ENCODE results near the gene MGAM2.

Gene MGAM2

GRCh38 chr7:142123184-142123583, 11.7 kb downstream of the MGAM2 start:
- no peaks in the 10 kb centered on the region for H3K36me3 ChIP-seq (ENCODE audit: insufficient read depth, low read length)
- H3K27me3 ChIP-seq (ENCODE audit: insufficient read depth, low read length) = no peaks in the 10 kb centered on the region
- H3K9ac ChIP-seq (ENCODE audit: low read depth, low read length) = no peak overlapping the region
- no peak overlapping the region for H3K4me3 ChIP-seq (ENCODE audit: low read length)
- 0 out of 2 replicates have a peak, but pooled peaks cover 4% of the 10 kb centered on the region for H3K4me1 ChIP-seq (ENCODE audit: insufficient read depth, low read length)
- H3K9me3 ChIP-seq (ENCODE audit: insufficient read depth, low read depth, low read length) = no peaks in the 10 kb centered on the region
- WGBS = 100% methylated on average over 2 of the region's 3 CpGs
- H3K27ac ChIP-seq (ENCODE audit: low read depth, low read length) = no peak overlapping the region

- H3K9me3 ChIP-seq (ENCODE audit: insufficient read depth, low read depth, low read length) = no peaks in the 10 kb centered on the region
- WGBS = 89% methylated on average over 1 of the region's 1 CpG
- no peak overlapping the region for H3K9ac ChIP-seq (ENCODE audit: low read depth, low read length)
- H3K27ac ChIP-seq (ENCODE audit: low read depth, low read length) = no peak overlapping the region
- H3K4me3 ChIP-seq (ENCODE audit: low read length) = no peak overlapping the region
- H3K27me3 ChIP-seq (ENCODE audit: insufficient read depth, low read length) = no peaks in the 10 kb centered on the region
- H3K36me3 ChIP-seq (ENCODE audit: insufficient read depth, low read length) = no peaks in the 10 kb centered on the region
- H3K4me1 ChIP-seq (ENCODE audit: insufficient read depth, low read length) = 0 out of 2 replicates have a peak, but pooled peaks cover 3% of the 10 kb centered on the region
These were observed 13.9 kb downstream of the MGAM2 start for GRCh38 chr7:142125256-142125955.

DNA sequence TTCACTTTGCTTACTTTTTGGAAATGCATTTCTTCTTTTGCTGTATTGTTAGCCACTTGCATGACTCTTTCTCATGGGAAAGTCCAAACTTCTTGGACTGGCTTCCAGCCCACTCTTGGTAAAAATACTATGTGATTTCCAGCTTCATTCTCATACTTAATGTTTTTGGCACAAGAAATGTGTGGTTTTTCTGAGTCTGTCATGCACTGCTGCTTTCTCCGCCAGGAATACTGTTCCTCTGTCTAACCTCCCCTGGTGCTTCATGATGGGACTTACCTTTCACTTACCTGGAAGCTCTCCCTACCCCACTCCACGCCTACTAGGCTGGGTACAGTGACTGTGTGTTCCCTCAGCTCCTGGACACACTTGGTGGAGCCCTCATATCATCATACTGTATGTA, 18.7 kb downstream of the MGAM2 start:
- 0 out of 2 replicates have a peak, but pooled peaks cover 4% of the 10 kb centered on the region for H3K4me1 ChIP-seq (ENCODE audit: insufficient read depth, low read length)
- WGBS = 80% methylated on average over 2 of the region's 2 CpGs
- H3K27me3 ChIP-seq (ENCODE audit: insufficient read depth, low read length) = no peaks in the 10 kb centered on the region
- no peaks in the 10 kb centered on the region for H3K36me3 ChIP-seq (ENCODE audit: insufficient read depth, low read length)
- H3K9me3 ChIP-seq (ENCODE audit: insufficient read depth, low read depth, low read length) = no peaks in the 10 kb centered on the region
- H3K4me3 ChIP-seq (ENCODE audit: low read length) = no peak overlapping the region
- H3K27ac ChIP-seq (ENCODE audit: low read depth, low read length) = no peak overlapping the region
- H3K9ac ChIP-seq (ENCODE audit: low read depth, low read length) = no peak overlapping the region

- Histone ChIP-seq H3K27me3 (ENCODE audit: insufficient read depth, low read length) (no peaks in the 10 kb centered on the region), H3K4me1 (ENCODE audit: insufficient read depth, low read length) (0 out of 2 replicates have a peak, but pooled peaks cover 4% of the 10 kb centered on the region), H3K9me3 (ENCODE audit: insufficient read depth, low read depth, low read length) (no peaks in the 10 kb centered on the region), H3K9ac (ENCODE audit: low read depth, low read length) (no peak overlapping the region), H3K4me3 (ENCODE audit: low read length) (no peak overlapping the region), H3K27ac (ENCODE audit: low read depth, low read length) (no peak overlapping the region), H3K36me3 (ENCODE audit: insufficient read depth, low read length) (no peaks in the 10 kb centered on the region)
- 95% methylated on average over 4 of the region's 4 CpGs for WGBS
These were observed 20.1 kb downstream of the MGAM2 start for GRCh38 chr7:142131439-142132185.

GRCh38 chr7:142133731-142134148, 22.2 kb downstream of the MGAM2 start:
- 94% methylated on average over 8 of the region's 8 CpGs for WGBS
- Histone ChIP-seq H3K9ac (ENCODE audit: low read depth, low read length) (no peak overlapping the region), H3K36me3 (ENCODE audit: insufficient read depth, low read length) (no peaks in the 10 kb centered on the region), H3K4me3 (ENCODE audit: low read length) (no peak overlapping the region), H3K27ac (ENCODE audit: low read depth, low read length) (no peak overlapping the region), H3K4me1 (ENCODE audit: insufficient read depth, low read length) (0 out of 2 replicates have a peak, but pooled peaks cover 4% of the 10 kb centered on the region), H3K27me3 (ENCODE audit: insufficient read depth, low read length) (no peaks in the 10 kb centered on the region), H3K9me3 (ENCODE audit: insufficient read depth, low read depth, low read length) (no peaks in the 10 kb centered on the region)

DNA sequence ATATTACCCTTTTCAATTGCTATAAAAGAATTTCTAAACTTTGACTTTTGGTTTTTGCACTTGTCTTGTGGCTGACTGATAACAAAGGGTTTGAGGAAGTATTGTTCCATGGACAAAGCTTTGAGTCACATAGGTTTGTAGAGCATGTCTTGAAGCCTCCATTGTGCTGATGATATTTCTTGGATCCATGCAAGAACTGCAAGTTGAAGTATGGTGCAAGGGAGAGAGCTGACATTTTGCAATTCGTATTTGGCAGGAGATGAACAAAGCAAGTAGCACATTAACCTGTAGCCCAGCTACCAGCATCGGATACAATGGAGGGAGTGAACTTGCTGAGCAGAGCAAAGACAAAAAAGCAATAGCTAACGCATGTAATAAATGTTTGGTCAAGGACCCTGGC, 23.4 kb downstream of the MGAM2 start:
- Histone ChIP-seq H3K4me3 (ENCODE audit: low read length) (no peak overlapping the region), H3K36me3 (ENCODE audit: insufficient read depth, low read length) (no peaks in the 10 kb centered on the region), H3K9ac (ENCODE audit: low read depth, low read length) (no peak overlapping the region), H3K9me3 (ENCODE audit: insufficient read depth, low read depth, low read length) (no peaks in the 10 kb centered on the region), H3K27me3 (ENCODE audit: insufficient read depth, low read length) (no peaks in the 10 kb centered on the region), H3K4me1 (ENCODE audit: insufficient read depth, low read length) (0 out of 2 replicates have a peak, but pooled peaks cover 4% of the 10 kb centered on the region), H3K27ac (ENCODE audit: low read depth, low read length) (no peak overlapping the region)
- WGBS = 84% methylated on average over 3 of the region's 3 CpGs

GRCh38 chr7:142138996-142139395, 27.5 kb downstream of the MGAM2 start:
- 0 out of 2 replicates have a peak, but pooled peaks cover 4% of the 10 kb centered on the region for H3K4me1 ChIP-seq (ENCODE audit: insufficient read depth, low read length)
- H3K9ac ChIP-seq (ENCODE audit: low read depth, low read length) = no peak overlapping the region
- no peaks in the 10 kb centered on the region for H3K36me3 ChIP-seq (ENCODE audit: insufficient read depth, low read length)
- no peak overlapping the region for H3K4me3 ChIP-seq (ENCODE audit: low read length)
- 100% methylated on average over 1 of the region's 2 CpGs for WGBS
- H3K27me3 ChIP-seq (ENCODE audit: insufficient read depth, low read length) = no peaks in the 10 kb centered on the region
- H3K9me3 ChIP-seq (ENCODE audit: insufficient read depth, low read depth, low read length) = no peaks in the 10 kb centered on the region
- no peak overlapping the region for H3K27ac ChIP-seq (ENCODE audit: low read depth, low read length)

DNA sequence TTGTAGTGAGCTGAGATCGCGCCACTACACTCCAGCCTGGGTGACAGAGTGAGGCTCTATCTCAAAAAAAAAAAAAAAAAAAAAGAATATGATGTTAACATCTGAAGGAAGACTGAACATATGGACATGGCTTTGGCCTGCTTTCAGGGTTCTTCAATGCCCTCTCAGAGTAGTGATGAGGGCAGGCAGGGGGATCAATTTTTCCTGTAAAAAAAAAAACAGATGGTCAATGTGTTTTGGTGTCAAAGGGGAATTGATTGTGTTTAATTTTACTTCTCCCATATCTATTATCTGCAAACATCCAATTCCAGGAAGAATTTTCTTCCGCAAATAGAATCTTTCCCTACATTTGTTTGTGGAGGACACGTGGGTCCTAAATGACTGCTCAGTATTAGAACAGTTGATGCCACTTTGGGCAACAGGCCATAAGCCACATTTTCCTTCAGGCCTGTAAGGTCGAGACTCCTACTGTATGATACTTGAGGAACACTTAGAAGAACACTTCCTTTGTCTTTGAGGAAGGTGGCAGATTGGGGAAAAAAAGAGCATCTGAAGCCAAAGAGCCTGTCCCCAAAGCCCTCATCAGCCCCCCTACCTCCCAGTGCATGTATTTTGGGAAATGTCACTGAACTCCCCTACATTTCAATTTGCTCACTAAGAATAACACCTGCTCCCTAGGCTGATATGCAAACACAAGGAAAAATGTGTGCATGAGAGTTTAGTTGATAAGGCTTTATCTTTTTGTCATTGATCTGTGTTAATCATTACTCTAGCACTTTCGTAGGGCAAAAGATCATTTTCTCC, 28.3 kb downstream of the MGAM2 start:
- no peaks in the 10 kb centered on the region for H3K36me3 ChIP-seq (ENCODE audit: insufficient read depth, low read length)
- no peaks in the 10 kb centered on the region for H3K27me3 ChIP-seq (ENCODE audit: insufficient read depth, low read length)
- no peaks in the 10 kb centered on the region for H3K9me3 ChIP-seq (ENCODE audit: insufficient read depth, low read depth, low read length)
- WGBS = 98% methylated on average over 5 of the region's 6 CpGs
- 0 out of 2 replicates have a peak, but pooled peaks cover 2% of the 10 kb centered on the region for H3K4me1 ChIP-seq (ENCODE audit: insufficient read depth, low read length)
- no peak overlapping the region for H3K9ac ChIP-seq (ENCODE audit: low read depth, low read length)
- no peak overlapping the region for H3K27ac ChIP-seq (ENCODE audit: low read depth, low read length)
- no peak overlapping the region for H3K4me3 ChIP-seq (ENCODE audit: low read length)

GRCh38 chr7:142140401-142140959, 29.0 kb downstream of the MGAM2 start:
- Histone ChIP-seq H3K9me3 (ENCODE audit: insufficient read depth, low read depth, low read length) (no peaks in the 10 kb centered on the region), H3K9ac (ENCODE audit: low read depth, low read length) (no peak overlapping the region), H3K36me3 (ENCODE audit: insufficient read depth, low read length) (no peaks in the 10 kb centered on the region), H3K27ac (ENCODE audit: low read depth, low read length) (no peak overlapping the region), H3K27me3 (ENCODE audit: insufficient read depth, low read length) (no peaks in the 10 kb centered on the region), H3K4me3 (ENCODE audit: low read length) (no peak overlapping the region), H3K4me1 (ENCODE audit: insufficient read depth, low read length) (no peaks in the 10 kb centered on the region)
- 99% methylated on average over 2 of the region's 2 CpGs for WGBS

- Histone ChIP-seq H3K27me3 (ENCODE audit: insufficient read depth, low read length) (no peaks in the 10 kb centered on the region), H3K4me3 (ENCODE audit: low read length) (no peak overlapping the region), H3K4me1 (ENCODE audit: insufficient read depth, low read length) (peaks cover 8% of the 10 kb centered on the region), H3K9me3 (ENCODE audit: insufficient read depth, low read depth, low read length) (no peaks in the 10 kb centered on the region), H3K9ac (ENCODE audit: low read depth, low read length) (no peak overlapping the region), H3K36me3 (ENCODE audit: insufficient read depth, low read length) (no peaks in the 10 kb centered on the region), H3K27ac (ENCODE audit: low read depth, low read length) (no peak overlapping the region)
- WGBS = 92% methylated on average over 7 of the region's 8 CpGs
These were observed 31.2 kb downstream of the MGAM2 start for GRCh38 chr7:142142702-142143101.
